Stimulated activated CD4-positive, alpha-beta T cell treated with anti-CD3 and anti-CD28 coated beads, Interleukin-12 subunit alpha, Interleukin-12 subunit beta, amount 100 ng/mL, for 4 hours (primary cell): ENCODE results near the gene ATP8B1.
"Not testable (repeated sequence)": the region's sequence is repeated elsewhere in the genome, so short reads cannot be mapped to it uniquely, and the experiment has no call there.

ENCODE experiments used
- DNase-seq: peaks from one replicate; pipeline ENCODE4 v3.0.0-alpha.2; 2020

ATP8B1 gene

DNA sequence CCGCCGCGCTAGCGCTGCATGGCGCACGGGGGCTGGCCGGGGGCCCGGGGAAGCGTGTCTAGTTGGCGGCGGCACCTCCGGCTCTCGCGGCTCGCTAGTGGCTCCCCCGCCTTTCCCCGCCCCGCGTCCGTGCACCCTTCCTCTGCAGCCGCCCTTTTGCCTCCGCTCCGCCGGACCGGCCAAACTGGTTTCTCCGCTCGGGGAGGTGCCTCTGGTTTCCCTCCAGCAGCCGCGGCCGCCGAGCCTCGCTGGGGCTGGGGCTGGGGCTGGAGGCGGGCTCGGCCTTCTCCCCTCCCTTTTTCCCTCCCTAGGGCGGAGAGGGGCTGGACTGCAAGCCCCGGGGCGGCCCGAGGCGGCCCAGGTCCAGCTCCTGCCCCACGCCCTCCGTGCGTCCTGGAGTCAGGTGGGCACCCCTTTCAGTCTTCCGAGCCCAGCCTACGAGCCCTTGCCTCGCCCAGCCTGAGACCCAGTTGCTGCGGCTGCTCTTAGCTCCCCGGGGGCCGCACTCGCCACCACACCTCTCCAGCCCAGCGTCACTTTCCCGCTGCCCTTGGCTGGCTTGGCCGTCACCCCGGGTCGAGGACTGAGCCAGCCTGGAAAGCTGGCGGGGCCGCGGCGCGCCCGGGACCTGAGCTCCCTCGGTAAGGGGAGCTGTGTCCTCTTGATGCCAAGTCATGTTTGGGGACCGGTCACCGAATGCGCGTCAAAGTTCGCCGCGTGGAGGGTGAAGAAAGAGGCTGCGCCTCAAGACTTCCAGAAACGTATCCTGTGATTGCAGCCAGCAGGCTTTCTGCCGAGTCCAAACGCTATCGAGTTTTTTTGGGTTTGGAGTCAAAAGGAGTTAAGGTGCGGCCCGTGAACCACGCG lies at the start of gene ATP8B1:
ATP8B1 (minus strand) TSS at position 213 of the 867 bp plus-strand sequence. CDS start 71,508 bp downstream, outside the sequence.
- no peak for DNase-seq

DNA sequence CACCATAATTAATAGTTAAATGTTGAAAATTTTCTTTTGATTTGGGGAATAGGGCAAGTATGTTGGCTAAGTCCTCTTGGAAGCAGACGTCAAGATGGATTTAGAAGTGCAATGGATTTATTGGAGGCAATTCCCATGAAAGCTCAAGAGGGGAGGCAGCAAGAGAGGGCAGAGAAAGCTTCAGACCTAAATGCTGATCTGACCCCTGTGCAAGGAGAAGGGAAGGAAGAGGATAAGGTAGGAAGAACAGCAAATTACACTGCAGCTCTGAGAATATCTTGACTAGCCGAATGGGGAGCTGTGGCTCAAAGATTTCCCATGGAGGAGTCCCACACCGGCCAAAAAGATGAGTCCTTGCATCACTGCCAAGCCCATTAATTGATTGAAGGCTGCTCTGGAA lies 46.9 kb upstream of the ATP8B1 start:
- DNase-seq, result no peak

DNA sequence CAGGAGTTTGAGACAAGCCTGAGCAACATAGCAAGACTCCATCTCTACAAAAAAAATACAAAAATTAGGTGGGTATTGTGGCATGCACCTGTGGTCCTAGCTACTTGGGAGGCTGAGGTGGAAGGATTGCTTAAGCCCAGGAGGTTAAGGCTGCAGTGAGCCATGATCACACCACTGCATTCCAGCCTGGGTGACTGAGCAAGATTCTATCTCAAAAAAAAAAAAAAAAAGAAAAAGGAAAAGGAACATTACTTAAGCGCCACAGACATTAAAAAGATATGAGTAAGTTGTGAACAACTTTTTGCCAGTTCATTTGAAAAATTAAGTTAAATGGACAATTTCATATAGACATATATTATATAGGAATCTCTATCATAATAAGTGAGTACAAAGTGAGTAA lies 45.3 kb upstream of the ATP8B1 start:
- DNase-seq, result not testable (repeated sequence)

DNA sequence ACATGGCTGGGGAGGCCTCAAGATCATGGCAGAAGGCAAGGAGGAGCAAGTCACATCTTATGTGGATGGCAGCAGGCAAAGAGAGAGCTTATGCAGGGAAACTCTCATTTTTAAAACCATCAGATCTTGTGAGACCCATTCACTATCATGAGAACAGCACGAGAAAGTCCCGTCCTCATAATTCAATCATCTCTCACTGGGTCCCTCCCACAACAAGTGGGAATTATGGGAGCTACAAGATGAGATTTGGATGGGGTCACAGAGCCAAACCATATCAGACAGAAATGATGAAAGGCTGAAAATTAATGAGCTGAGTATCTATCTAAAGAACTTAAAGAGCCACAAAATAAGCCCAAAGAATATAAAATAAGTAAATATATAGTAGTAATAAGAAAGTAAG lies 44.3 kb upstream of the ATP8B1 start:
- DNase-seq, result not testable (repeated sequence)

DNA sequence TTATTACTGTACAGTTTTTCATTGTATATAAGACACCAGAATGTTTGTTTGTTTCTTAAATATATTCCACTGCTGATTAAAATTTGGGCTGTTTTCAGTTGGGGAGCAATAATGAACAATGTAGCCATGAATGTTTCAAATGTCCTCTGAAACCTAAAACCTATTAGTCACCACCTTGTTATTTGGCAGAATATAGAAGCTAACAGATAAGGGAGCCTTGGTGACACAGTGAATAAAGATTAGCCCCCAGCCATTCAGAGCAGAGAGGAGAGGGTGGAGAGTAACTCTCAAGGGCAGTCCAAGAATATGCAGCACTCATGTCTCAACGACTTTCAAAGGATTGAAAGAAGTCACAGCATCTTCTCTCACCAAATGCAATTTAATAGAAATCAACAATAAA lies 43.1 kb upstream of the ATP8B1 start:
- DNase-seq, result no peak

DNA sequence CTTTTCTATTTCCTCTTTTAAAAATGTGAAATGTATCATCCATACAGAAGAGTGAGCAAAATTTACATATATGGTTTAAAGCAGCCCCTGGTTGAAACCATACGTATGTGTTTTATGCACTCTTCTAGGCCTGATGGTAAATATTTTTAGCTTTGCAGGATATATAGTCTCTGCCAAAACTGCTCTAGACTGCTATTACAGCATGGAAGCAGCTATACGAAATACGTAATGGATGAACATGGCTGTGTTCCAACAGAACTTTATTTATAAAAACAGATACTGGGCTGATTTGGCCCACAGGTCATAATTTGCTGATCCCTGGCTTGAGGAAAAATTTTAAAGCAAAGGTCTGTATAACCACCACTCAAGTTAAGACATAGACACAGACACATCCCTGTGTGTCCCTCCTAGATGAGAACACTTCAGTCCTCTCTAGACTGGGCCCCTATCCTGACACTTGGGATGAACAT lies 42.5 kb upstream of the ATP8B1 start:
- no peak for DNase-seq

DNA sequence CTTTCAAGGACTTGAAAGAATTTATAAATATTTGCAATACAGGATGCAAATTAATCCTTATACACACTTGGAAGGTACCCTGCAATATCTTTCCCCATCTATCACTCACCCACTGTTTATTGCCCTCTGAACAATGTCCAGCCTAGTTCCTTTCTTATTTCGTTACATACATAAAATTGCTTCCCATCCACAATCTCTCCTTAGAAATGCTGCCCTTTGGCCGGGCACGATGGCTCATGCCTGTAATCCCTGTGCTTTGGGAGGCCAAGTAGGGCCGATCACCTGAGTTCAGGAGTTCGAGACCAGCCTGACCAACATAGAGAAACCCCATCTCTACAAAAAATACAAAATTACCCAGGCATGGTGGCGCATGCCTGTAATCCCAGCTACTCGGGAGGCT lies 41.2 kb upstream of the ATP8B1 start:
- no peak for DNase-seq

DNA sequence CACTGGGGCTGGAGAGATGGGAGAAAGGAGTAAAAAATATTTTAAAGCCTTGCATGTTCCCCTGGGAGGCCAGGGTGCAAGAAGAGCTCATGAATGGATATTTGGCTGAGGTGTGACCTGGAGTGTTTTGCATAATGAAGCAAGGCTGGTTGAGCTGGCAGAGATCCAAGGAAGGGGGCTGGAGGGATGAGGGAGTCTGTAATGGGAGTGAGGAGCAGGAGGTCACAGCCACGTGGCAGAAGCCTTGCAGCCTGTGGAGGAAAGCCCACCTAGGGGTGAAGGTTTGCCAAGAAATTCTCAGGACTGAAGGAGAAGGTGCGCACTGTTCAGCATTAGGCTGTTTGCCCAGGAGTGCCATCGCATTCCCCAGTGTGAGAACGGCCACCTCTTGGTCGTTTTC lies 40.3 kb upstream of the ATP8B1 start:
- no peak for DNase-seq

DNA sequence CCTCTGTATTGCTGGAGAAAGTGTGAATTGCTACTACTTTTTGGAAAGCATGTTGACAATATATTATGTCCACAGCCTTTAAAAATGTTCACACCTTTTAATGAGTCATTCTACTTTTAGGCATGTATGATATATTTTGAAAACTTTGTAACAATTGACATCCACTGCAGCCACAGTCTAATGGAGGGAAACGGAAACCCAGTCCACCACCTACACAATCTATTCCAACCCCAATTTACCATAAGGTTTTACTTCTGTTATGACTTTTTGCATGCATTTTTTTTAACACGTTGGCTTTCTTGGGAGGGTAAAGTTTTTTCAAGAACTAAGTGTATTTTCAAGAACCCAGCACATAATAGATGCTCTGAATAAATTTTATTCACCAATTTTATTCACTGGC lies 38.5 kb upstream of the ATP8B1 start:
- no peak for DNase-seq

DNA sequence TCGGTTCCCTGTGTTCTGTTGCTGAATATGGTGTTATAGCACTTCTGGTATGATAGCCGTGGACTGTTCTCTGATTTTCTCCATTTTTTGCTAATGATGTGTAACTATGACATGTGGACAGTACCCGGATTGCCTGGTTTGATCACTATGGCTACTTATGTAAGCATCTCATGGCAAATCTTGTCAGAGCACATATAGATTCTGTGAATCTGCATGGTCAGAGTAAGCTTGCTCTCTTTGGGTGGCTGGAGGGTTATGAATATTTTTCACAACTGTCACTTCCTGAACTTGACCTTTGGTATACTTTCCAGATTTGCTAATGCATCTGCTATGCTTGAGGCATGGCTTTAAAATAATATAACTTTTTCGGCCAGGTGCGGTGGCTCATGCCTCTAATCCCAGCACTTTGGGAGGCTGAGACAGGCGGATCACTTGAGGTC lies 36.8 kb upstream of the ATP8B1 start:
- no peak for DNase-seq

DNA sequence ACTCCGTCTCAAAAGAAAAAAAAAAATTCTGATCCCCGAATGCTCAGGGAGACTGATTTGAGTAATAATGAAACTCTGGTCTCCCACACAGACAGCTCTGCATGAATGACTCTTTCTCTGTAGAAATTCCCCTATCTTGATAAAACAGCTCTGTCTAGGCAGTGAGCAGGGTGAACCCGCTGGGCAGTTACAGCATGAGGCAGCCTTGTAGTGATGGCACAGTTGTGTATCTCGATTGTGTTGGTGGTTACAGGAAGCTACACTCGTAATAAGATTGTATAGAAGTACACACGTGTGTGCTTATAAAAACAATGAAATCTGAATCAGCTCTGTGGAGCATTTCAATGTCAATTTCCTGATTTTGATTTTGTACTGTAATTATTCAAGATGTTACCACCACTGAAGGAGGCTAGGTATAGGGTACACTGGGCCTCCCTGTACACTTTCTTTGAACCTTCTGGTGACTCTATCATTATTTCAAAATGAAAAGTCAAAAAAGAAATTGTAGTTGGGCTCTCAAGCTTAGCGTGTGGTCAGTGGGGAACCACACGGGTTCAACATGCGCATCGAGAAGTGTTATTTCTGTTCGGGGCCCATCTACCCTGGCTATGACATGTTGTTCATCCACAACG lies 34.9 kb upstream of the ATP8B1 start:
- peak; percentile 28 for DNase-seq

DNA sequence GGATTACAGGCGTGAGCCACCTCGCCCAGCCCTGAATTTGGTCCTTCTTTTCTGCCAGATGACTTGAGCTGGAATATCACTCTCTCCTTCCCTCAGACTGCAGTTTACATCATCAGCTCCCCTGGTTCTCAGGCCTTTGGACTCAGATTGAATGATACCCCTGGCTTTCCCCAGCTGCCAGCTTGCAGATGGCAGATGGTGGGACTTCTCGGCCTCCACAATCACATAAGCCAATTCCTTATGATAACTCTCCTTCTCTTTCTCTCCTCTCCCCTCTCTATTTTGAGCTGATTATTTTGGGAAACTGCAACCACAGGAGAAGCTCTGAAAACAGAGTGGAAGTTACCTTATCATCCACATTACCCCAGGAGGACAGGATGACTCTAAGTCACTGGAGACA lies 33.4 kb upstream of the ATP8B1 start:
- no peak for DNase-seq

DNA sequence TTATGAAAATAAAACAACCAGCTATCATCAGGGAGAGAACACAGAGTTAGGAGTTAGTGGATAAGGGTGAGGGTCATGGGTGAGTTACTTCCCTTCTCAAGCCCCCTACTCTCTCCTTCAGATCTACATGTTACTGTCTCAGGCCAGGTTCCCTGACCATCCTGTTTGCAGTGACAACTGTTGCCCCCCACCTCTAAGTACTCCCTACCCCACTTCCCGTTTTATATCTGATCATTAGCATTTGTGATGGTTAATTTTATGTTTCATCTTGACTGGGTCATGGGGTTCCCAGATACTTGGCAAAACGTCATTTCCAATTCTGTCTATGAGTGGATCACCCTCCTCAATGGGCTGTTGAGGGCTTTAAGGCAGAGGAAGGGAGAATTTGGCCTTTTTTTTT lies 32.8 kb upstream of the ATP8B1 start:
- no peak for DNase-seq

DNA sequence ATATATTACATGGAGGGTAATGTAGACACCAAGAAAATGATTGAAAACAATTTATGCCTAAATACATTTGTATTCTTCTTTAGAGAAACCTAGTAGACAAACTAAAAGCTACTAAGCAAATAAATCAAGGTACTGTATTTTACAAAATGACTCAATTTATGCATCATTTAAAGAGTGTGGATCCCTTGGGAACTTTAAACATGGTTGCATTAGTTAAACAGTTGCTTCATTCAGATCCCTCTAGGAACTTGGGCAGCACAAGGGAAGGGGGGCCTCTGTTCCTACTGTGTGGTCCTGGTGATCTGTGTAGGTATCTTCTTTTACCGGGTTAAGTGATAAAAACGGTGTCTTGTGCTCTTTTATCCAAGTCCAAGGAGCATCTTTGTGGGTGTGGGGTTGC lies 31.5 kb upstream of the ATP8B1 start:
- no peak for DNase-seq

DNA sequence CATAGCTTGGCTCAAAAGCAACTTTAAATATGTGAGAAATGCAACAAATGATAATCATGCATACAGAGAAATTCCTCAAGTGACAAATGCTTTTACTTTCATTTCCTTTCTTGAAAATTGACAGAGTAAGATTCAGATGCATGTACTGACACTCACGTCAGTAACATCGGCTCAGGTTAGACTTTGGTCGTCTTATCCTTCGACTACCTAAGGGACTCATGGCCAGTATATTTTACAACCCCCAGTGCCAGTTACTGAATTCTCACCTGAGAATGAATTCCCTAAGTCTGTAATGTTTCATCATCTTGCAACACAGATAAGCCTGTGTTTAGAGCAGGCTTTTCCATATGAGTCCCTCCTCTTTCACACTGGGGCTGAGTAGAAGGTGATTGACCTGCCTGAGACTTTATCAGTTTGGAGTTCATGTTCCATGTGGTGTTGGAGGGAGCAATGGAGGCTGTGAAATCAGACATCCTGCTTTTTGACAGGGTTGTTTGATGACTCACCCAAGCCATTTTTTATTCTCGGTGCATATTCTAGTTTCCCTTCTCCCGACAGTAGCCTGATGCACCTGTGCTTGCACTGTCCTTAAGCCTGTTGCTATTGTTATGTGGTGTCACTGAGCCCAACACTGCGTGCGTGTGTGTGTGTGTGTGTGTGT lies 30.5 kb upstream of the ATP8B1 start:
- no peak for DNase-seq

DNA sequence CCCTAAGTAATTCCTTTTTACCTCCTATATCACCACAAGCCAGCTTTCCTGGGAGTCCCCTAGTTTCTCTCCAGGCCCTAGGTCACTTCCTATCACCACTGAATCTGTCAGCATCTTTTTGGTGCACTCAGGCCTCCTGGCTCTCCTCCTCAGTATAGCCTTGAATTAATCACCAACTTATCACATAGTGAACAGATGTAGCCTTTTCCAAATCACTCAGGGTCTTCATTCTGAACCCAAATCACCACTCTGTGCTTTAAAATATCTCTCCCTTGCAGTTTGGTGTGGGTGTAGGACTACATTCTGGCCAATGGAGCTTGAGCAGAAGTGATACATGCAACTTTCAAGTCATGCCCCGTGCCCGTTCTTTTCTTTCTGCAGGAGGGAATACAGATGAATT lies 29.6 kb upstream of the ATP8B1 start:
- no peak for DNase-seq

DNA sequence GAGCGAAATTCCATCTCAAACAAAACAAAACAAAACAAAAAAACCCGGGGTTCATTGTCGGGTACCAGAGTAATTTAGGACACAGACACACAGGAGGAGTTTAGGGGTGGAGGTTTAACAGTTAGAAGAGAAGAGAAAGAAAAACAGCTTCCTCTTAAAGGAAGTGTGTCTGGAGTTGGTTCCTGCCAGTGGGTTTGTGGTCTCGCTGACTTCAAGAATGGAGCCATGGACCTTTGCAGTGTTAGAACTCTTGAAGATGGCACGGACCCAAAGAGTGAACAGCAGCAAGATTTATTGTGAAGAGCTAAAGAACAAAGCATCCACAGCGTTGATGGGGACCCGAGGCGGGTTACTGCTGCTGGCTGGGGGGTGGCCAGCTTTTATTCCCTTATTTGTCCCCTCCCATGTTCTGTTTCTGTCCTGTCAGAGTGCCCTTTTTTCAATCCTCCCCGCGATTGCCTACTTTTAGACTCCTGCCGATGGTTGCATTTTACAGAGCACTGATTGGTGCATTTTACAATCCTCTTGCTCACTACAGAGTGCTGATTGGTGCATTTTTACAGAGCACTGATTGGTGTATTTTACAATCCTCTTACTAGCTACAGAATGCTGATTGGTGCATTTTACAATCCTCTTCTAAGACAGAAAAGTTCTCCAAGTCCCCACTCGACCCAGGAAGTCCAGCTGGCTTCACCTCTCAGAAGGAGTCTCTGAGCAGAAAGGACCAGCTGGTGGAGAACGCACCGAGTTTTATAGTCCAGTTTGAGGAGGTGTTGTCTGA lies 28.7 kb upstream of the ATP8B1 start:
- no peak for DNase-seq

DNA sequence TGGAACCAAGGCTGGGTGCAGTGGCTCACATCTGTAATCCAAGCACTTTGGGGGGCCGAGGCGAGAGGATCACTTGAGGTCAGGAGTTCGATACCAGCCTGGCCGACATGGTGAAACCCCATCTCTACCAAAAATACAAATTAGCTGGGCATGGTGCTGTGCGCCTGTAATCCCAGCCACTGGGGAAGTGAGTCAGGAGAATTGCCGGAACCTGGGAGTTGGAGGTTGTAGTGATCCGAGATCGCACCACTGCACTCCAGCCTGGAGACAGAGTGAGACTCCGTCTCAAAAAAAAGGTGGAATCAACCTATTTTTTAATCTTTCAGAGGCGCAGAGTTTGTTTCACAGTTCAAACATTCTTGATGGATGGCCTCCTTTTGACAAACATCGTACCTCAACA lies 24.5 kb upstream of the ATP8B1 start:
- no peak for DNase-seq

DNA sequence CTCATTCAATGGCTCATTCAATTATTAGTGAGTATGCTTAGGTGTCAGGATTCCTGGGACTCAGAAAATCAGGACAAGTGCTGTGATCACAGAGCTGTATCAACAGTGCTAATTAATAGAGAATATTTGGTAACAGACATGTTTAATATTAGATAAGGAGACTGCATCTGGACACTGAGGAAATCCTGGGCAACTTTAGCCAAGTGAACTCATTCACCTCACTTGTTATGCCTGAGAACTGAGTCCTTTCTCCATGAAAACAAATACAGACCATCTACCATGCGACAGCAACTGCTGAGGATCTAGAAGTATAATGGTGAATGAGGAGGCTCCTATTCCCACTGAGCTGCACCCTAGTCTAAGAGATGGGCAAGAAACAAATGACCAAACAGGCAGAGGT lies 23.1 kb upstream of the ATP8B1 start:
- DNase-seq, result no peak

DNA sequence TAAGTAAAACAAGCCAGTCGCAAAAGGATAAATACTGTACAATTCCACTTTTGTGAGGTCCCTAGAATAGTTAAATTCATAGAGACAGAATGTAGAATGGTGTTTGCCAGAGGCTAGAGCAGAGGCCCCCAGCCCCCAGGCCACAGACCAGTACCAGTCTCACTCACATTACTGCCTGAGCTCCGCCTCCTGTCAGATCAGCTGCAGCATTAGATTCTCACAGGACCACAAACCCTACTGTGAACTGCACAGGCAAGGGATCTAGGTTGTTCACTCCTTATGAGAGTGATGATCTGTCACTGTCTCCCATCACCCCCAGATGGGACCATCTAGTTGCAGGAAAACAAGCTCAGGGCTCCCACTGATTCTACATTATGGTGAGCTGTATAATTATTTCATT lies 17.5 kb upstream of the ATP8B1 start:
- DNase-seq, result not testable (repeated sequence)

DNA sequence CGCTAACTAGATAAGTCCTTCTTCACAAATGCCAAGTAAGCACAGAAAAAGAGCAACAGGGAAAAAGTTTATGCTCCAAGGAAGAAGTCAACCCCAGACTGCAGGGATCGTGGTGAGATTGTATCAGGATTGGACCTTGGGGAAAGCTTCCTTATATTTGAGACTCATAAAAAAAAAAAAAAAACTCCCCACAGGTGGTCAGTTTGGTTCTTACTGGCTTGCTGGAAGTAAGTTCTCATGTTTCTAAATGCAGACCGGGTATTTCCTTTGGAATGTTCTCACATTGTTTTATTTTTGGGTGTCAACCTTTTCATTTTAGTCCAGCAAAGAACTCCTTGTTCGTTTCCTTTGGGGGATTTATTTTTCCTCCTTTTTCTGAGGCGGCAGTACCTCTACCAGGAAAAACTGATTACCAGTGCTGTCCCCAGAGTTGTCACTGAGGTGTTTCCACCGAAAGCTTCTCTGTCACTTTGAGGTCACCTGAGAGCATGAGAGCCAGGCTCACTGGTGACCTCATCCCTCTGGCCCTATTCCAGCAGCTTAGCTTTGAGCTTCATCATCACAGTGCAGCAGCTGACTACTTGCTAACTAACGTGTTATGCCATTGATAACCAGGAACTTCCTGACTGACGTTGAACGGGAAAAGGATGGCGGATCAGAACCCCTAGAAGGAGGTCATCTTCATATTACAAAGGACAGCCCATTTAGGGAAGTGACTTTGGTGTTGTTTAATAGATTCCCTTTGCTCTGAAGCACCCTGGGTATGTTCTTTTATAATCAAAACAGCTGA lies 16.8 kb upstream of the ATP8B1 start:
- DNase-seq, result no peak

DNA sequence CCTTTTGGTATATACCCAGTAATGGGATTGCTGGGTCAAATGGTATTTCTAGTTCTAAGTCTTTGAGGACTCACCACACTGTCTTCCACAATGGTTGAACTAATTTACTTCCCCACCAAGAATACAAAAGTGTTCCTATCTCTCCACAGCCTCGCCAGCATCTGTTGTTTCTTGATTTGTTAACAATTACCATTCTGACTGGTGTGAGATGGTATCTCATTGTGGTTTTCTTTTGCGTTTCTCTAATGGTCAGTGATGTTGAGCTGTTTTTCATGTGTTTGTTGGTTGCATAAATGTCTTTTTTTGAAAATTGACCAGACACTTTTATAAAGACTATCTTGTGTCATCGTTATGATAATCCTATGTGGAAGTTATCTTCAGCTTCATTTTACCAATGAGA lies 16.0 kb upstream of the ATP8B1 start:
- no peak for DNase-seq
